ENCODE results near the gene CAMSAP2. TPM values are rescaled to one million over a fixed set of nuclear protein-coding genes. Genes with fewer than 3 reads are reported as not detected.

CAMSAP2 gene
- total RNA-seq, 1 experiment from 2014 or later = 40.3 TPM

DNA sequence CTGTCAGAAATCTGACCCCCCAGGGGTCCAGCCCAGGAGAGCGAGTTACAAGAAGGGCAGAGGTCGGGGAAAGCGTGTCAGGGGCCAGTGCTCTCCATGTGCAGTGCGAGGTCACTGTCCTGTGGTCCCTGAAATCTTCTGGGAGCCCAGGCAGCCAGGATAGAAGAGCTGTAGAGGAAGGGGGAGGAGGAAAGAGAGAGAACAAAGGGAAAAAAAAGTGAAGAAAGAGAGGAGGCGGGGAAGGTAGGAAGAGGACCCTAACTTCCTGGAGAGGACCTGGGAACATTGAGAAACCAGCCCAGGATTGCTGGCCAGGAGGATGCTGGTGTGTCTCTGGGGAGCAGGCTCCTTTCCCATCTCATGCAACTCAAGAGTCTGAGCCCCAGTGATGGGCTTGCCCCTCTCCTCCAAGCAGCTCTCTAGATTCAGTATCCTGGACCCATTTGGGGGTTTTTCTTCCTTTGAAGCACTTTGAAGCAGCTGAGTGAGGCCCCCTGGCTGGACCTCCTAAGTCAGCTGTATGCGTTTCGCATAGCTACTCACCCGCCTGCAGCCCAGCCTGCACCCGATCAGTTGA lies 149.2 kb downstream of the CAMSAP2 start:
- H3K9me2 ChIP-seq (ENCODE audit: insufficient read depth) = no peaks in the 10 kb centered on the region
- peaks cover 12% of the 10 kb centered on the region for H3F3A ChIP-seq (ENCODE audit: insufficient read depth, low read depth)
- H3K36me3 ChIP-seq (ENCODE audit: low read depth) = no peaks in the 10 kb centered on the region
- H3K27me3 ChIP-seq (ENCODE audit: insufficient read depth, low read depth) = no peaks in the 10 kb centered on the region
- no peaks in the 10 kb centered on the region for H3K9me3 ChIP-seq (ENCODE audit: insufficient read depth, low read depth)
- CTCF ChIA-PET = interaction anchor here (0.6 kb wide), 1 partner anchor 182 kb away, joined by 3 read pairs; no protein-coding TSS in a partner anchor
- H3K27ac ChIP-seq = no peak overlapping the region
- H2AFZ ChIP-seq = no peak overlapping the region
- no peak for DNase-seq
- no TSS peak for BruUV-seq (replicated peaks)
- no peaks in the 10 kb centered on the region for H3K79me2 ChIP-seq (ENCODE audit: low read depth)
- intact Hi-C loops (cut with micrococcal nuclease; ENCODE audit: unreplicated experiment) = no loop called here
- TF ChIP-seq, protein P1, sequence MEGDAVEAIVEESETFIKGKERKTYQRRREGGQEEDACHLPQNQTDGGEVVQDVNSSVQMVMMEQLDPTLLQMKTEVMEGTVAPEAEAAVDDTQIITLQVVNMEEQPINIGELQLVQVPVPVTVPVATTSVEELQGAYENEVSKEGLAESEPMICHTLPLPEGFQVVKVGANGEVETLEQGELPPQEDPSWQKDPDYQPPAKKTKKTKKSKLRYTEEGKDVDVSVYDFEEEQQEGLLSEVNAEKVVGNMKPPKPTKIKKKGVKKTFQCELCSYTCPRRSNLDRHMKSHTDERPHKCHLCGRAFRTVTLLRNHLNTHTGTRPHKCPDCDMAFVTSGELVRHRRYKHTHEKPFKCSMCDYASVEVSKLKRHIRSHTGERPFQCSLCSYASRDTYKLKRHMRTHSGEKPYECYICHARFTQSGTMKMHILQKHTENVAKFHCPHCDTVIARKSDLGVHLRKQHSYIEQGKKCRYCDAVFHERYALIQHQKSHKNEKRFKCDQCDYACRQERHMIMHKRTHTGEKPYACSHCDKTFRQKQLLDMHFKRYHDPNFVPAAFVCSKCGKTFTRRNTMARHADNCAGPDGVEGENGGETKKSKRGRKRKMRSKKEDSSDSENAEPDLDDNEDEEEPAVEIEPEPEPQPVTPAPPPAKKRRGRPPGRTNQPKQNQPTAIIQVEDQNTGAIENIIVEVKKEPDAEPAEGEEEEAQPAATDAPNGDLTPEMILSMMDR (conservative IDR thresholded peaks at IDR 0.05) = no peak
- no peak for TF ChIP-seq EZH2 (IDR thresholded peaks at IDR 0.05; ENCODE audit: low read depth)
- H3K4me1 ChIP-seq (replicated peaks; ENCODE audit: insufficient read depth) = peaks cover 48% of the 10 kb centered on the region
- no peak overlapping the region for H3K4me3 ChIP-seq
- H3K4me2 ChIP-seq = peak overlapping the region; percentile 40
- H4K20me1 ChIP-seq (ENCODE audit: insufficient read depth) = no peaks in the 10 kb centered on the region
- POLR2A ChIA-PET (ENCODE audit: unreplicated experiment) = no interaction called here

- H3K4me3 ChIP-seq = no peak overlapping the region
- POLR2A ChIA-PET (ENCODE audit: unreplicated experiment) = no interaction called here
- peaks cover 53% of the 10 kb centered on the region for H3K4me1 ChIP-seq (replicated peaks; ENCODE audit: insufficient read depth)
- no peak overlapping the region for H3K27ac ChIP-seq
- no peaks in the 10 kb centered on the region for H3K9me3 ChIP-seq (ENCODE audit: insufficient read depth, low read depth)
- CTCF ChIA-PET = interaction anchor here (0.6 kb wide), 1 partner anchor 181 kb away, joined by 3 read pairs; no protein-coding TSS in a partner anchor
- peak in 1 of 2 experiments; percentile 58 for DNase-seq
- H4K20me1 ChIP-seq (ENCODE audit: insufficient read depth) = no peaks in the 10 kb centered on the region
- H3K36me3 ChIP-seq (ENCODE audit: low read depth) = no peaks in the 10 kb centered on the region
- BruUV-seq (replicated peaks) = no TSS peak
- H3K4me2 ChIP-seq = peak overlapping the region; percentile 40
- no peak overlapping the region for H2AFZ ChIP-seq
- H3K27me3 ChIP-seq (ENCODE audit: insufficient read depth, low read depth) = no peaks in the 10 kb centered on the region
- peaks cover 17% of the 10 kb centered on the region for H3F3A ChIP-seq (ENCODE audit: insufficient read depth, low read depth)
- no peaks in the 10 kb centered on the region for H3K79me2 ChIP-seq (ENCODE audit: low read depth)
- TF ChIP-seq EZH2 (IDR thresholded peaks at IDR 0.05; ENCODE audit: low read depth) = no peak
- TF ChIP-seq, protein P1 (conservative IDR thresholded peaks at IDR 0.05) = no peak
- intact Hi-C loops (cut with micrococcal nuclease; ENCODE audit: unreplicated experiment) = no loop called here
- H3K9me2 ChIP-seq (ENCODE audit: insufficient read depth) = no peaks in the 10 kb centered on the region
These were observed 149.7 kb downstream of the CAMSAP2 start for GRCh38 chr1:200888349-200888838.

DNA sequence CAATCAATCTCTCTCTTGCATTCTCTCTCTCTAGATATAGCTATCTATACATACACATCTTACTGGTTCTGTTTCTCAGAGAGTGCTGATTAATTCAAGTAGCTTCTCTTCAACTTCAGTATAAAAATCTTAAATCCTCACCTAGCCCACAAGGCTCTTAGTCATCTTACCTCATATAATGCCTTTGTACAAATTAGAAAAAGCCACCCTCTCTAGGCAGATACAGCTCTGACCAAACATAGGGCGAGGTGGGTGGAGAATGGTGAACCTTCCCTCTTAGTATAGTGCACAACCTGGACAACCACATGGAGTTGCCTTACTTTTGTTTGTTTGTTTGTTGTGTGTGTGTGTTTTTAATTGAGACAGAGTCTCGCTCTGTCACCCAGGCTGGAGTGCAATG lies 150.9 kb downstream of the CAMSAP2 start:
- no peak for TF ChIP-seq EZH2 (IDR thresholded peaks at IDR 0.05; ENCODE audit: low read depth)
- TF ChIP-seq, protein P1 (conservative IDR thresholded peaks at IDR 0.05) = no peak
- H4K20me1 ChIP-seq (ENCODE audit: insufficient read depth) = no peaks in the 10 kb centered on the region
- CTCF ChIA-PET = no interaction called here
- H3K4me3 ChIP-seq = no peak overlapping the region
- BruUV-seq (replicated peaks) = no TSS peak
- intact Hi-C loops (cut with micrococcal nuclease; ENCODE audit: unreplicated experiment) = no loop called here
- POLR2A ChIA-PET (ENCODE audit: unreplicated experiment) = no interaction called here
- peaks cover 26% of the 10 kb centered on the region for H3F3A ChIP-seq (ENCODE audit: insufficient read depth, low read depth)
- no peak overlapping the region; the same call in 1 of the 2 replicates for H3K4me2 ChIP-seq
- H3K79me2 ChIP-seq (ENCODE audit: low read depth) = peaks cover 6% of the 10 kb centered on the region; the same call in 1 of the 2 replicates
- H3K9me2 ChIP-seq (ENCODE audit: insufficient read depth) = no peaks in the 10 kb centered on the region
- peaks cover 65% of the 10 kb centered on the region for H3K4me1 ChIP-seq (replicated peaks; ENCODE audit: insufficient read depth)
- no peaks in the 10 kb centered on the region for H3K36me3 ChIP-seq (ENCODE audit: low read depth)
- H3K9me3 ChIP-seq (ENCODE audit: insufficient read depth, low read depth) = no peaks in the 10 kb centered on the region
- DNase-seq = no peak
- no peak overlapping the region for H3K27ac ChIP-seq
- no peak overlapping the region for H2AFZ ChIP-seq
- H3K27me3 ChIP-seq (ENCODE audit: insufficient read depth, low read depth) = no peaks in the 10 kb centered on the region
